Measurements from ENCODE around the gene PAM. TPM values are rescaled to one million over a fixed set of nuclear protein-coding genes. Genes with fewer than 3 reads are reported as not detected.

Gene PAM
- total RNA-seq, 4 donors from 2014 or later: 41.5 to 92.8 (median 48.2) TPM

- DNase-seq (ENCODE audit: low spot score in 2 of 2): no peak
- 93% methylated on average over 3 of the region's 3 CpGs for WGBS
- Histone ChIP-seq H3K27ac (no peak overlapping the region), H3K4me1 (no peaks in the 10 kb centered on the region), H3K27me3 (no peaks in the 10 kb centered on the region), H3K36me3 (no peaks in the 10 kb centered on the region), H3K9me3 (no peaks in the 10 kb centered on the region), H3K4me3 (no peak overlapping the region)
- TF ChIP-seq CTCF (IDR thresholded peaks at IDR 0.05) (no peak), POLR2AphosphoS5 (IDR thresholded peaks at IDR 0.05) (no peak), POLR2A (IDR thresholded peaks at IDR 0.05) (no peak), EP300 (IDR thresholded peaks at IDR 0.05) (no peak)
These were observed 135.0 kb downstream of the PAM start for GRCh38 chr5:102890133-102890532.

- no peak overlapping the region for H3K4me3 ChIP-seq
- DNase-seq (ENCODE audit: low spot score in 2 of 2): no peak
- no peaks in the 10 kb centered on the region for H3K36me3 ChIP-seq
- H3K27me3 ChIP-seq: no peaks in the 10 kb centered on the region
- H3K27ac ChIP-seq: no peak overlapping the region
- no peak for TF ChIP-seq EP300 (IDR thresholded peaks at IDR 0.05)
- 75% methylated on average over 3 of the region's 3 CpGs for WGBS
- H3K9me3 ChIP-seq: no peaks in the 10 kb centered on the region
- H3K4me1 ChIP-seq: no peaks in the 10 kb centered on the region
These were observed 136.1 kb downstream of the PAM start for GRCh38 chr5:102891175-102891574.

- DNase-seq (ENCODE audit: low spot score in 2 of 2): no peak
- H3K4me1 ChIP-seq: no peaks in the 10 kb centered on the region
- no peaks in the 10 kb centered on the region for H3K36me3 ChIP-seq
- 84% methylated on average over 3 of the region's 3 CpGs for WGBS
- TF ChIP-seq POLR2A (IDR thresholded peaks at IDR 0.05) (no peak), CTCF (IDR thresholded peaks at IDR 0.05) (no peak), EP300 (IDR thresholded peaks at IDR 0.05) (no peak), POLR2AphosphoS5 (IDR thresholded peaks at IDR 0.05) (no peak)
- no peaks in the 10 kb centered on the region for H3K9me3 ChIP-seq
- no peaks in the 10 kb centered on the region for H3K27me3 ChIP-seq
- H3K27ac ChIP-seq: no peak overlapping the region
- H3K4me3 ChIP-seq: no peak overlapping the region
These were observed 138.8 kb downstream of the PAM start for GRCh38 chr5:102893942-102894341.

GRCh38 chr5:102895234-102895633 lies 140.1 kb downstream of the PAM start:
- Histone ChIP-seq H3K9me3 (no peaks in the 10 kb centered on the region), H3K4me1 (no peaks in the 10 kb centered on the region), H3K36me3 (no peaks in the 10 kb centered on the region), H3K27ac (no peak overlapping the region), H3K27me3 (no peaks in the 10 kb centered on the region), H3K4me3 (no peak overlapping the region)
- no peak for TF ChIP-seq EP300 (IDR thresholded peaks at IDR 0.05)
- no peak for TF ChIP-seq POLR2AphosphoS5 (IDR thresholded peaks at IDR 0.05)
- no peak for TF ChIP-seq POLR2A (IDR thresholded peaks at IDR 0.05)
- TF ChIP-seq CTCF (IDR thresholded peaks at IDR 0.05): no peak
- DNase-seq (ENCODE audit: low spot score in 2 of 2): no peak

GRCh38 chr5:102895976-102896375 lies 140.9 kb downstream of the PAM start:
- Histone ChIP-seq H3K4me3 (no peak overlapping the region), H3K27me3 (no peaks in the 10 kb centered on the region), H3K36me3 (no peaks in the 10 kb centered on the region), H3K4me1 (no peaks in the 10 kb centered on the region), H3K27ac (no peak overlapping the region), H3K9me3 (no peaks in the 10 kb centered on the region)
- WGBS: 92% methylated on average over 6 of the region's 6 CpGs
- TF ChIP-seq POLR2AphosphoS5 (IDR thresholded peaks at IDR 0.05) (no peak), EP300 (IDR thresholded peaks at IDR 0.05) (no peak), CTCF (IDR thresholded peaks at IDR 0.05) (no peak), POLR2A (IDR thresholded peaks at IDR 0.05) (no peak)
- no peak for DNase-seq (ENCODE audit: low spot score in 2 of 2)

- Histone ChIP-seq H3K4me3 (no peak overlapping the region), H3K4me1 (no peaks in the 10 kb centered on the region), H3K9me3 (no peaks in the 10 kb centered on the region), H3K36me3 (no peaks in the 10 kb centered on the region), H3K27ac (no peak overlapping the region), H3K27me3 (no peaks in the 10 kb centered on the region)
- WGBS: 76% methylated on average over 3 of the region's 3 CpGs
- DNase-seq (ENCODE audit: low spot score in 2 of 2): no peak
- TF ChIP-seq EP300 (IDR thresholded peaks at IDR 0.05): no peak
- TF ChIP-seq POLR2AphosphoS5 (IDR thresholded peaks at IDR 0.05): no peak
- no peak for TF ChIP-seq POLR2A (IDR thresholded peaks at IDR 0.05)
- TF ChIP-seq CTCF (IDR thresholded peaks at IDR 0.05): no peak
These were observed 146.5 kb downstream of the PAM start for GRCh38 chr5:102901424-102902134.
